Smooth muscle cell (in vitro differentiated cells): ENCODE data around the gene TMEM135. TPM values are rescaled to one million over a fixed set of nuclear protein-coding genes. Genes with fewer than 3 reads are reported as not detected.
"Not testable (repeated sequence)": the region's sequence is repeated elsewhere in the genome, so short reads cannot be mapped to it uniquely, and the experiment has no call there.

Experiments used
- DNase-seq: peaks from one replicate; lab custom pipeline; 2025; ENCODE audit not compliant: unreplicated experiment; lab: John Stamatoyannopoulos, UW
- H2AFZ ChIP-seq: fragments of 200-600 bp; sonication (generic); 2 replicates; pipeline ENCODE4 v1.6.0; 2016; ENCODE audit warnings: antibody characterized with exemption, low read depth, mild to moderate bottlenecking
- H3F3A ChIP-seq: fragments of 200-600 bp; sonication (generic); 2 replicates; pipeline ENCODE4 v1.6.0; 2017; ENCODE audit warnings: antibody characterized with exemption, low read depth
- H3K27ac ChIP-seq: fragments of 200-600 bp; sonication (generic); 2 replicates; pipeline ENCODE4 v1.5.1; 2016; ENCODE audit warnings: low read depth, mild to moderate bottlenecking
- H3K27me3 ChIP-seq: fragments of 200-600 bp; sonication (generic); 2 replicates; pipeline ENCODE4 v1.6.1; 2016; ENCODE audit warnings: low read depth, mild to moderate bottlenecking
- H3K36me3 ChIP-seq: fragments of 200-600 bp; sonication (generic); 2 replicates; pipeline ENCODE4 v1.5.1; 2016; ENCODE audit warnings: low read depth
- H3K4me1 ChIP-seq: fragments of 200-600 bp; sonication (generic); 2 replicates; pipeline ENCODE4 v1.5.1; 2016; ENCODE audit warnings: low read depth
- H3K4me2 ChIP-seq: fragments of 200-600 bp; sonication (generic); 2 replicates; pipeline ENCODE4 v1.6.0; 2016; ENCODE audit warnings: mild to moderate bottlenecking
- H3K4me3 ChIP-seq: fragments of 200-600 bp; sonication (generic); 2 replicates; pipeline ENCODE4 v1.5.1; 2016; ENCODE audit warnings: mild to moderate bottlenecking
- H3K79me2 ChIP-seq: fragments of 200-600 bp; sonication (generic); 2 replicates; pipeline ENCODE4 v1.6.0; 2016; ENCODE audit warnings: low read depth, mild to moderate bottlenecking
- H3K9ac ChIP-seq: fragments of 200-600 bp; sonication (generic); 2 replicates; pipeline ENCODE4 v1.6.0; 2016; ENCODE audit warnings: low read depth
- H3K9me3 ChIP-seq: fragments of 200-600 bp; sonication (generic); replicated peaks from 2 replicates; pipeline ENCODE4 v1.5.1; 2016; ENCODE audit warnings: low read depth
- H4K20me1 ChIP-seq: fragments of 200-600 bp; sonication (generic); 2 replicates; pipeline ENCODE4 v1.6.0; 2016; ENCODE audit warnings: low read depth
- CTCF ChIP-seq: fragments of 200-600 bp; sonication (generic); IDR thresholded peaks from 2 replicates; pipeline ENCODE4 v1.5.1; 2017; ENCODE audit warnings: borderline replicate concordance, mild to moderate bottlenecking, antibody characterized with exemption; ENCODE audit not compliant: insufficient read depth, poor library complexity, severe bottlenecking
- WGBS: methylation state at CpG from one replicate; pipeline ENCODE4 v1.1.7; 2016; ENCODE audit warnings: low lambda C conversion rate; 5-methylcytosine and 5-hydroxymethylcytosine counted together
- polyA plus RNA-seq: library from polyadenylated mRNA; unstranded; fragments of >200 nt; fragmentation: Nextera tagmentation; extraction: Ambion mirVana; gene quantifications from 2 replicates; pipeline ENCODE4 v1.2.1, GENCODE V29; 2016
- total RNA-seq: library from RNA; depleted of rRNA; stranded (reverse); fragments of >200 nt; gene quantifications from 2 replicates; pipeline ENCODE4 v1.2.3, GENCODE V29; 2014

Gene TMEM135
- total and polyA plus RNA-seq, 2 experiments from 2014 or later: 12.4 to 21.7 TPM

- H3K4me2 ChIP-seq: peak overlapping the region; percentile 36
- no peaks in the 10 kb centered on the region for H3K9me3 ChIP-seq
- no peaks in the 10 kb centered on the region for H3K27me3 ChIP-seq
- no peaks in the 10 kb centered on the region for H3F3A ChIP-seq
- DNase-seq: no peak
- H3K79me2 ChIP-seq: no peaks in the 10 kb centered on the region
- H3K9ac ChIP-seq: no peak overlapping the region
- H3K4me3 ChIP-seq: no peak overlapping the region
- no peaks in the 10 kb centered on the region for H4K20me1 ChIP-seq
- H3K27ac ChIP-seq: no peak overlapping the region
- WGBS: 6% methylated on average over 3 of the region's 3 CpGs
- H2AFZ ChIP-seq: no peak overlapping the region
- peaks cover 8% of the 10 kb centered on the region for H3K4me1 ChIP-seq
- no peak for TF ChIP-seq CTCF
- no peaks in the 10 kb centered on the region for H3K36me3 ChIP-seq
These were observed 47.2 kb upstream of the TMEM135 start for GRCh38 chr11:86990515-86990914.

DNA sequence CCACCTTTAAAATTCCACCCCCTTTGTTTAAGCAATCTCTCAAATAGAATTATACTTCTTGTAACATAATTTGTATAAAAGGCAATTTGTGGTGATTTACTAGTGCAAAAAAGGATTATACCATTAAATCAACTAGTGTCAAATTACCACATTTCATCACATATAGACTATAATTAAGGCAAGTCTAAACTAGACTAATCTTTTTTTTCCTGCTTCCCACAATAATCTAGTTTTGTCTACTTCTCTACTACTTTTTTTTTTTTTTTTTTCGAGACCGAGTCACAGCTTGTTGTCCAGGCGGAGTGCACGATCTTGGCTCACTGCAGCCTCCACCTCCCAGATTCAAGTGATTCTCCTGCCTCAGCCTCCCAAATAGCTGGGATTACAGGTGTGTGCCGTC is 46.4 kb upstream of the TMEM135 start:
- no peak overlapping the region for H3K4me3 ChIP-seq
- WGBS: 81% methylated on average over 5 of the region's 5 CpGs

GRCh38 chr11:86992340-86992739 is 45.4 kb upstream of the TMEM135 start:
- H3K27me3 ChIP-seq, H4K20me1 ChIP-seq, H3K27ac ChIP-seq, H3K4me3 ChIP-seq, H3K4me2 ChIP-seq, DNase-seq, H3K9ac ChIP-seq, H3K4me1 ChIP-seq, H3K79me2 ChIP-seq, H3F3A ChIP-seq, H2AFZ ChIP-seq, H3K9me3 ChIP-seq, H3K36me3 ChIP-seq: not testable (repeated sequence)
- WGBS: 97% methylated on average over 4 of the region's 4 CpGs

More for the DNA sequence above, 46.4 kb upstream of the TMEM135 start:
- Histone ChIP-seq H3K27ac (no peak overlapping the region), H2AFZ (no peak overlapping the region), H3K9ac (no peak overlapping the region), H3K36me3 (no peaks in the 10 kb centered on the region), H3K9me3 (no peaks in the 10 kb centered on the region), H3K4me1 (peaks cover 8% of the 10 kb centered on the region), H4K20me1 (no peaks in the 10 kb centered on the region), H3F3A (no peaks in the 10 kb centered on the region), H3K79me2 (no peaks in the 10 kb centered on the region), H3K27me3 (no peaks in the 10 kb centered on the region), H3K4me2 (no peak overlapping the region)
- DNase-seq: no peak
- TF ChIP-seq CTCF: no peak

GRCh38 chr11:86993031-86993430 is 44.7 kb upstream of the TMEM135 start:
- H3K27ac ChIP-seq: no peak overlapping the region

More at GRCh38 chr11:86993031-86993430, 44.7 kb upstream of the TMEM135 start:
- DNase-seq: no peak
- Histone ChIP-seq H3K4me3 (no peak overlapping the region), H3F3A (no peaks in the 10 kb centered on the region), H3K9ac (no peak overlapping the region), H2AFZ (peak overlapping the region; percentile 12), H3K4me1 (peaks cover 8% of the 10 kb centered on the region), H4K20me1 (no peaks in the 10 kb centered on the region), H3K27me3 (no peaks in the 10 kb centered on the region), H3K36me3 (no peaks in the 10 kb centered on the region), H3K4me2 (no peak overlapping the region), H3K79me2 (no peaks in the 10 kb centered on the region), H3K9me3 (no peaks in the 10 kb centered on the region)
- no peak for TF ChIP-seq CTCF
- 53% methylated on average over 3 of the region's 3 CpGs for WGBS
